GM19043 (cell line): Measurements from ENCODE around the gene FADS2.

Experiments used
- ATAC-seq: cut with Tn5 transposase; IDR thresholded peaks from one replicate; pipeline ENCODE4 v1.9.1; 2021; ENCODE audit warnings: low read depth; ENCODE audit not compliant: unreplicated experiment

FADS2 gene

GRCh38 chr11:61817471-61818202 is 10.5 kb upstream of the FADS2 start:
- no peak for ATAC-seq

GRCh38 chr11:61820174-61820573 is 7.9 kb upstream of the FADS2 start:
- ATAC-seq: no peak

GRCh38 chr11:61826930-61827570 is 1.1 kb upstream of the FADS2 start:
- ATAC-seq: peak; percentile 6

GRCh38 chr11:61828379-61828628 is 204 bp downstream of the FADS2 start:
- ATAC-seq: no peak

- ATAC-seq: no peak
These were observed 718 bp downstream of the FADS2 start for GRCh38 chr11:61828629-61829407.

- no peak for ATAC-seq
These were observed 1.7 kb downstream of the FADS2 start for GRCh38 chr11:61829806-61830205.

- no peak for ATAC-seq
These were observed 2.4 kb downstream of the FADS2 start for GRCh38 chr11:61830237-61831105.

- ATAC-seq: no peak
These were observed 4.1 kb downstream of the FADS2 start for GRCh38 chr11:61832207-61832606.

GRCh38 chr11:61832754-61833153 is 4.7 kb downstream of the FADS2 start:
- no peak for ATAC-seq

GRCh38 chr11:61833471-61833870 is 5.4 kb downstream of the FADS2 start:
- no peak for ATAC-seq

GRCh38 chr11:61833926-61834277 is 5.8 kb downstream of the FADS2 start:
- ATAC-seq: no peak

- ATAC-seq: peak; percentile 86
These were observed 6.4 kb downstream of the FADS2 start for GRCh38 chr11:61834278-61835048.

- no peak for ATAC-seq
These were observed 8.1 kb downstream of the FADS2 start for GRCh38 chr11:61836193-61836592.

- no peak for ATAC-seq
These were observed 9.4 kb downstream of the FADS2 start for GRCh38 chr11:61837411-61838005.

- no peak for ATAC-seq
These were observed 10.4 kb downstream of the FADS2 start for GRCh38 chr11:61838501-61838900.

- ATAC-seq: no peak
These were observed 10.8 kb downstream of the FADS2 start for GRCh38 chr11:61838921-61839320.

- ATAC-seq: no peak
These were observed 11.6 kb downstream of the FADS2 start for GRCh38 chr11:61839742-61840141.

- ATAC-seq: no peak
These were observed 12.3 kb downstream of the FADS2 start for GRCh38 chr11:61840371-61840770.

GRCh38 chr11:61841636-61842527 is 13.8 kb downstream of the FADS2 start:
- ATAC-seq: no peak
